SK-N-SH (cell line): ENCODE measurements around the gene TSPAN15. TPM values are rescaled to one million over a fixed set of nuclear protein-coding genes. Genes with fewer than 3 reads are reported as not detected.
"Not testable (repeated sequence)": the region's sequence is repeated elsewhere in the genome, so short reads cannot be mapped to it uniquely, and the experiment has no call there.

Experiments
- CTCF ChIA-PET: fragments of 300-600, 350-600 bp; formaldehyde crosslinking; extraction: SDS; loops from one replicate; lab custom pipeline; 2021; lab: Yijun Ruan, JAX
- POLR2A ChIA-PET: fragments of 350-600 bp; sonication (Branson Sonifier 250); formaldehyde crosslinking; extraction: SDS; loops from one replicate; lab custom pipeline; 2020; ENCODE audit warnings: antibody characterized with exemption, inconsistent platforms; lab: Yijun Ruan, JAX
- DNase-seq: peaks from one replicate; pipeline ENCODE4 v3.0.0; 2012
- H2AFZ ChIP-seq: fragments of 200-600 bp; sonication (generic); 2 replicates; pipeline ENCODE4 v1.8.1; 2016; ENCODE audit warnings: antibody characterized with exemption, mild to moderate bottlenecking, low read depth
- H3F3A ChIP-seq: fragments of 200-600 bp; sonication (generic); replicated peaks from 2 replicates; pipeline ENCODE3; 2016; ENCODE audit warnings: antibody characterized with exemption, mild to moderate bottlenecking; ENCODE audit not compliant: insufficient read depth
- H3K27ac ChIP-seq, 2 experiments: fragments of 200-500 bp in 1 of 2; fragments of 200-600 bp in 1 of 2; sonication (Bioruptor generic) in 1 of 2; sonication (generic), shearing (Covaris generic) in 1 of 2; 2 replicates each; pipeline versions ENCODE4 v1.5.1 to v1.6.1; 2014 to 2016; ENCODE audit warnings: low read depth in 2 of 2, inconsistent platforms in 1 of 2, low read length in 1 of 2, mild to moderate bottlenecking in 1 of 2, mixed read lengths in 1 of 2
- H3K27me3 ChIP-seq: fragments of 200-600 bp; sonication (generic), shearing (Covaris generic); 2 replicates; pipeline ENCODE4 v1.6.1; 2016; ENCODE audit warnings: mixed run types; ENCODE audit not compliant: insufficient read depth
- H3K36me3 ChIP-seq, 2 experiments: fragments of 200-500 bp in 1 of 2; fragments of 200-600 bp in 1 of 2; sonication (Bioruptor generic) in 1 of 2; sonication (generic) in 1 of 2; replicated peaks in 1 of 2; 2 replicates each; pipeline versions ENCODE3 to v1.5.1; 2014 to 2016; ENCODE audit warnings: low read length in 1 of 2, mild to moderate bottlenecking in 1 of 2; ENCODE audit not compliant: insufficient read depth in 2 of 2, control insufficient read depth in 1 of 2
- H3K4me1 ChIP-seq, 2 experiments: fragments of 200-500 bp in 1 of 2; fragments of 200-600 bp in 1 of 2; sonication (Bioruptor generic) in 1 of 2; sonication (generic), shearing (Covaris generic) in 1 of 2; 2 replicates each; pipeline versions ENCODE4 v1.5.1 to v1.6.1; 2014 to 2016; ENCODE audit warnings: low read depth in 1 of 2, low read length in 1 of 2, mixed run types in 1 of 2; ENCODE audit not compliant: insufficient read depth in 2 of 2, control insufficient read depth in 1 of 2
- H3K4me2 ChIP-seq: fragments of 200-600 bp; sonication (generic), shearing (Covaris generic); 2 replicates; pipeline ENCODE4 v1.6.1; 2017; ENCODE audit warnings: mixed run types
- H3K4me3 ChIP-seq, 2 experiments: fragments of 200-500 bp in 1 of 2; fragments of 200-600 bp in 1 of 2; sonication (Bioruptor generic) in 1 of 2; sonication (generic), shearing (Covaris generic) in 1 of 2; 2 replicates each; pipeline versions ENCODE4 v1.5.1 to v1.8.1; 2014 to 2016; ENCODE audit warnings: low read depth in 2 of 2, inconsistent platforms in 1 of 2, low read length in 1 of 2, mild to moderate bottlenecking in 1 of 2, mixed read lengths in 1 of 2, moderate library complexity in 1 of 2
- H3K79me2 ChIP-seq: fragments of 200-600 bp; sonication (generic); 2 replicates; pipeline ENCODE4 v1.8.1; 2017; ENCODE audit warnings: mild to moderate bottlenecking; ENCODE audit not compliant: insufficient read depth
- H3K9ac ChIP-seq: fragments of 200-600 bp; sonication (generic); 2 replicates; pipeline ENCODE4 v1.6.1; 2017; ENCODE audit warnings: mixed run types
- H3K9me2 ChIP-seq: fragments of 200-600 bp; sonication (generic); 2 replicates; pipeline ENCODE4 v1.6.1; 2017; ENCODE audit warnings: mixed run types
- H3K9me3 ChIP-seq: fragments of 200-600 bp; sonication (generic); 2 replicates; pipeline ENCODE4 v1.6.1; 2017; ENCODE audit warnings: mixed run types, mild to moderate bottlenecking, moderate library complexity
- H4K20me1 ChIP-seq: fragments of 200-600 bp; sonication (generic); 2 replicates; pipeline ENCODE4 v1.6.1; 2017; ENCODE audit warnings: mild to moderate bottlenecking, mixed run types; ENCODE audit not compliant: insufficient read depth
- EP300 ChIP-seq, 2 experiments: IDR thresholded peaks; 2 replicates each; pipeline versions ENCODE4 v1.4.0 to v1.6.1; 2012; ENCODE audit warnings: borderline replicate concordance in 1 of 2, low read depth in 1 of 2, low read length in 1 of 2
- FOSL2 ChIP-seq: IDR thresholded peaks from 2 replicates; pipeline ENCODE4 v1.4.0; 2012; ENCODE audit warnings: low read depth, mild to moderate bottlenecking, moderate library complexity, borderline replicate concordance
- GATA2 ChIP-seq: sonication (generic); formaldehyde crosslinking; IDR thresholded peaks from 2 replicates; pipeline ENCODE4 v1.5.0; 2020; ENCODE audit warnings: mild to moderate bottlenecking, missing genetic modification reagents
- MEF2A ChIP-seq: IDR thresholded peaks from 2 replicates; pipeline ENCODE4 v1.4.0; 2012; ENCODE audit warnings: low read depth, borderline replicate concordance
- MXI1 ChIP-seq: IDR thresholded peaks from 2 replicates; pipeline ENCODE4 v1.6.1; 2012; ENCODE audit warnings: mild to moderate bottlenecking, low read depth, low read length, improper control_type of control experiment
- RCOR1 ChIP-seq: fragments of 150-350 bp; IDR thresholded peaks from 2 replicates; pipeline ENCODE4 v1.6.1; 2017; ENCODE audit warnings: antibody characterized with exemption, low read length
- SIN3A ChIP-seq: IDR thresholded peaks from 2 replicates; pipeline ENCODE4 v1.6.1; 2012; ENCODE audit warnings: low read depth, mild to moderate bottlenecking, low read length, moderate library complexity, borderline replicate concordance
- WGBS: methylation state at CpG from one replicate; pipeline ENCODE4 v1.1.6; 2017; ENCODE audit warnings: low lambda C conversion rate; 5-methylcytosine and 5-hydroxymethylcytosine counted together
- polyA plus RNA-seq, 3 experiments: library from polyadenylated mRNA; depleted of rRNA; stranded (reverse); fragments of >200 nt; gene quantifications; 2 replicates each; pipeline ENCODE4 v1.2.3, GENCODE V29; 2012
- TF ChIP-seq, protein P1 (sequence below): fragments of 150-350 bp; IDR thresholded peaks from 2 replicates; pipeline ENCODE4 v1.6.1; 2016; ENCODE audit warnings: mild to moderate bottlenecking, low read depth, low read length
- TF ChIP-seq, protein P2 (sequence below): IDR thresholded peaks from 2 replicates; pipeline ENCODE4 v1.4.0; 2012; ENCODE audit warnings: low read depth

Gene TSPAN15
- polyA plus RNA-seq, 1 of the 3 experiments (the other 2 are of a cell fraction): 8.5 TPM

DNA sequence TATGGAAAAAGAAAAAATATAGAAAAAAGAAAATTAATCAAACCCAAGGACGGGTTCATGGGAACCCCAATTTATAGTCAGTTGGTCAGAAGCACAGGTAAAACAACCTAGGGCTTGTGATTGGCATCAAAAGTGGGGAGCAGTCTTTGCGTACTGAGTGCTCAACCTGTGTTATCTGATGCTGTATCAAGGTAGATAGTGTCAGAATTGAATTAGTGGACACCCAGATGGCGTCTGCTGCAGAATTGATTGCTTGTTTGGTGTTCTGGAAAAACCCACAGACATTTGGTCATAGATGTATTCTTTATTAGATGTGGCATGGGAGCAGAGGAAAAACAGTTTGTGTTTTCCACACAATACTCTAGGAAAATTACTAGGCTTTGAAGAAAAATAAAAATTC lies 82.4 kb downstream of the TSPAN15 start:
- H3K4me1 ChIP-seq: no peaks in the 10 kb centered on the region
- no peak overlapping the region for H3K27ac ChIP-seq
- H3K4me2 ChIP-seq: no peak overlapping the region
- no peak overlapping the region for H3K4me3 ChIP-seq
- no peaks in the 10 kb centered on the region for H3K79me2 ChIP-seq
- no peak overlapping the region for H2AFZ ChIP-seq
- 1% methylated on average over 3 of the region's 3 CpGs for WGBS
- no peaks in the 10 kb centered on the region for H3F3A ChIP-seq
- peak; percentile 63 for TF ChIP-seq GATA2 (CRISPR knock-in tag)
- no peak for TF ChIP-seq FOSL2
- no peaks in the 10 kb centered on the region for H4K20me1 ChIP-seq
- no peaks in the 10 kb centered on the region for H3K9me3 ChIP-seq
- DNase-seq: no peak
- H3K27me3 ChIP-seq: peaks cover 7% of the 10 kb centered on the region; the same call in 1 of the 2 replicates
- CTCF ChIA-PET: interaction anchor here (1.0 kb wide), 2 partner anchors 96 to 103 kb away, joined by 3 read pairs; no protein-coding TSS in a partner anchor
- H3K9me2 ChIP-seq: no peaks in the 10 kb centered on the region
- H3K9ac ChIP-seq: no peak overlapping the region
- H3K36me3 ChIP-seq: no peaks in the 10 kb centered on the region
- POLR2A ChIA-PET: no interaction called here

DNA sequence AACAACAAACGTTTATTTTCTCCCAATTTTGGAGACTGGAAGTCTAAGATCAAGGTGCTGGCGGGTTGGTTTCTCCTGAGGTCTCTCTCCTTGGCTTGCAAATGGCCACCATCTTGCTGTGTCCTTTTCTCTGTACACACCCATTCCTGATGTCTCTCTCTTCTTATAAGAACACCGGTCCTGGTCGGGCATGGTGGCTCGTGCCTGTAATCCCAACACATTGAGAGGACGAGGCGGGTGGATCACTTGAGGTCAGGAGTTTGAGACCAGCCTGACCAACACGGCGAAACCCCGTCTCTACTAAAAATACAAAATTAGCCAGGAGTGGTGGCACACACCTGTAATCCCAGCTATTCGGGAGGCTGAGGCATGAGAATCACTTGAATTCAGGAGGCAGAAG lies 85.3 kb downstream of the TSPAN15 start:
- WGBS: 57% methylated on average over 11 of the region's 11 CpGs
- POLR2A ChIA-PET, H3K27me3 ChIP-seq, DNase-seq, H3K9me2 ChIP-seq, H2AFZ ChIP-seq, H3K4me3 ChIP-seq, CTCF ChIA-PET, H3F3A ChIP-seq, H3K4me2 ChIP-seq, H3K79me2 ChIP-seq, H3K4me1 ChIP-seq, H4K20me1 ChIP-seq, H3K9ac ChIP-seq, H3K27ac ChIP-seq, H3K9me3 ChIP-seq, H3K36me3 ChIP-seq: not testable (repeated sequence)

DNA sequence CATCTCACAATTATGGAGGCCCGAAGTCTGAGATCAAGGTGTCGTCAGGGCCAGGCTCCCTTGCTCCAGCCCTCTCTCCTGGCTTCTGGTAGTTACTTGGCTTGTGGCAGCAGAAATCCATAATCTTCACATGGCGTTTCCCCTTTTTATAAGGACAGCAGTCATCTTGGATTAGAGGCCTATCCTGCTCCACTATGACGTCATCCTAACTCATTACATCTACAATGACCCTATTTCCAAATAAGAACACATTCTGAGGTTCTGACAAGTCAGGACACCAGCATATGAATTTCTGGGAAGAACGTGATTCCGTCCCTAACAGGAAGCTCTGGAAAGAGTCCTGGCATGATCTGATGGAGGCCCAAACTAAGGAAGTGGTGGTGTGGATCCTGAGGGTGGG lies 86.2 kb downstream of the TSPAN15 start:
- H3F3A ChIP-seq: no peaks in the 10 kb centered on the region
- ChIA-PET POLR2A (no interaction called here), CTCF (interaction anchor here (1.1 kb wide), 1 partner anchor 56 kb away, joined by 3 read pairs; no protein-coding TSS in a partner anchor)
- no peaks in the 10 kb centered on the region for H3K36me3 ChIP-seq
- H3K4me3 ChIP-seq: no peak overlapping the region
- no peaks in the 10 kb centered on the region for H3K79me2 ChIP-seq
- H3K9ac ChIP-seq: no peak overlapping the region
- no peak overlapping the region for H3K27ac ChIP-seq
- no peak for DNase-seq
- H4K20me1 ChIP-seq: no peaks in the 10 kb centered on the region
- H3K9me2 ChIP-seq: no peaks in the 10 kb centered on the region
- TF ChIP-seq MEF2A (no peak), RCOR1 (no peak), EP300 (IDR thresholded peaks at IDR 0.05; ENCODE audit: borderline replicate concordance in 1 of 2, low read depth in 1 of 2, low read length in 1 of 2) (no peak), MXI1 (no peak), SIN3A (no peak)
- TF ChIP-seq, protein P1, sequence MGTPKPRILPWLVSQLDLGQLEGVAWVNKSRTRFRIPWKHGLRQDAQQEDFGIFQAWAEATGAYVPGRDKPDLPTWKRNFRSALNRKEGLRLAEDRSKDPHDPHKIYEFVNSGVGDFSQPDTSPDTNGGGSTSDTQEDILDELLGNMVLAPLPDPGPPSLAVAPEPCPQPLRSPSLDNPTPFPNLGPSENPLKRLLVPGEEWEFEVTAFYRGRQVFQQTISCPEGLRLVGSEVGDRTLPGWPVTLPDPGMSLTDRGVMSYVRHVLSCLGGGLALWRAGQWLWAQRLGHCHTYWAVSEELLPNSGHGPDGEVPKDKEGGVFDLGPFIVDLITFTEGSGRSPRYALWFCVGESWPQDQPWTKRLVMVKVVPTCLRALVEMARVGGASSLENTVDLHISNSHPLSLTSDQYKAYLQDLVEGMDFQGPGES: no peak
- TF ChIP-seq, protein P2, sequence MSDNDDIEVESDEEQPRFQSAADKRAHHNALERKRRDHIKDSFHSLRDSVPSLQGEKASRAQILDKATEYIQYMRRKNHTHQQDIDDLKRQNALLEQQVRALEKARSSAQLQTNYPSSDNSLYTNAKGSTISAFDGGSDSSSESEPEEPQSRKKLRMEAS: no peak
- no peak overlapping the region for H3K4me2 ChIP-seq
- no peaks in the 10 kb centered on the region for H3K4me1 ChIP-seq
- H3K9me3 ChIP-seq: no peaks in the 10 kb centered on the region
- H2AFZ ChIP-seq: no peak overlapping the region
- no peaks in the 10 kb centered on the region; the same call in 1 of the 2 replicates for H3K27me3 ChIP-seq
- 44% methylated on average over 6 of the region's 6 CpGs for WGBS
